Head of caudate nucleus (tissue), 42 donors: ENCODE data around the gene MRPL34.

Source experiments
- DNase-seq, 42 donors: peaks; one replicate each; pipeline versions ENCODE4 v3.0.0 to v3.0.0-alpha.2; 2020 to 2021; ENCODE audit warnings: mixed read lengths in 7 of 42
- intact Hi-C: fragments of 100-400 bp; cut with DNase I; formaldehyde crosslinking; loops from one replicate; pipeline ENCODE4 v1.15.0; 2022

MRPL34 gene

GRCh38 chr19:17353386-17353785 is 47.7 kb downstream of the MRPL34 start:
- intact Hi-C loops = no loop called here
- DNase-seq = no peak
